Hematopoietic multipotent progenitor cell treated with erythropoietin and hydrocortisone succinate and interleukin-3 and kit ligand, for 15 days (in vitro differentiated cells): ENCODE measurements around the gene TIAM2.
A peak's percentile ranks its signal among the peaks of the same experiment; 100 is the strongest.
"Not testable (repeated sequence)": the region's sequence is repeated elsewhere in the genome, so short reads cannot be mapped to it uniquely, and the experiment has no call there.

Experiments
- DNase-seq: peaks from one replicate; pipeline ENCODE4 v3.0.0-alpha.2; 2015; ENCODE audit warnings: low spot score

TIAM2 gene

DNA sequence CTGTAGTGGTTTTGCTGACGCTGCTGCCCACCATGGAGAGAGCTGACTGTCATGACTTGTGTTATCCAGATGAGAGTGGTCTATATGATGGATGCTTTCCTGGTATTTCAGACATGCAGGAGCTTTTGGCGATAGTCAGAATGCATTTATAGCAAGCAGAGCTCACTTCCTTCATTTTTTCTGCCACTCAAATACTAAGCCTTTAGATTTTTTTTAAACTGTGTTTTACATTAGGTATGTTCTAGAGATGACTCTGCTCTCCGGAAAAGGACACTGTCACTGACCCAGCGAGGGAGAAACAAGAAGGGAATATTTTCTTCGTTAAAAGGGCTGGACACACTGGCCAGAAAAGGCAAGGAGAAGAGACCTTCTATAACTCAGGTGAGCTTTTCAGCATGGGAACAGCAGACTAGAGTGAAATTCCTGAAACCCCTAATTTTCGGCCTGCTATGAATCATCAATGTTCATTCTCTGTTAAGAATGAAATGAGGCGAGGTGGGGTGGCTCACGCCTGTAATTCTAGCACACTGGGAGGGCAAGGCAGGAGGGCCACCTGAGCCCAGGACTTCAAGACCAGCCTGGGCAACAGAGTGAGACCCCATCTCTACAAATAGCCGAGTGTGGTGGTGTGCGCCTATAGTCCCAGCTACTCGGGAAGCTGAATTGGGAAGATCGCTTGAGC lies 170.1 kb downstream of the TIAM2 start:
- no peak for DNase-seq

DNA sequence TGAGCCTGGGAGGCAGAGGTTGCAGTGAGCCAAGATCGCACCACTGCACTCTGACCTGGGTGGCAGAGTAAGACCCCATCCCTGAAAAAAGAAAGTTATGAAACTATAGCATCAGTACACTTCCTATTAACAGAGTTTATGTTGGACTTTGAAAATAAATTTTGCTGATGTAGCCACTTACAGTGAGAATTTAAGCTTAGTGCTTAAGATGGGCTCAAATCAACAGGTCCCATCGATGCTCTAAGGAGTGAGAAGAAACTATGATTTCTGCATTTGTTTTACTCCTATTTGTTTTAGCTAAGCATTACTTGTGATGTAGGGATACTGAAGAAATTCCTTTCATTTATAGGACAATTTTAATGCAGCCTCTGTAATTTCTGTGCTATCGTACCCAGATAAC lies 175.4 kb downstream of the TIAM2 start:
- no peak for DNase-seq

DNA sequence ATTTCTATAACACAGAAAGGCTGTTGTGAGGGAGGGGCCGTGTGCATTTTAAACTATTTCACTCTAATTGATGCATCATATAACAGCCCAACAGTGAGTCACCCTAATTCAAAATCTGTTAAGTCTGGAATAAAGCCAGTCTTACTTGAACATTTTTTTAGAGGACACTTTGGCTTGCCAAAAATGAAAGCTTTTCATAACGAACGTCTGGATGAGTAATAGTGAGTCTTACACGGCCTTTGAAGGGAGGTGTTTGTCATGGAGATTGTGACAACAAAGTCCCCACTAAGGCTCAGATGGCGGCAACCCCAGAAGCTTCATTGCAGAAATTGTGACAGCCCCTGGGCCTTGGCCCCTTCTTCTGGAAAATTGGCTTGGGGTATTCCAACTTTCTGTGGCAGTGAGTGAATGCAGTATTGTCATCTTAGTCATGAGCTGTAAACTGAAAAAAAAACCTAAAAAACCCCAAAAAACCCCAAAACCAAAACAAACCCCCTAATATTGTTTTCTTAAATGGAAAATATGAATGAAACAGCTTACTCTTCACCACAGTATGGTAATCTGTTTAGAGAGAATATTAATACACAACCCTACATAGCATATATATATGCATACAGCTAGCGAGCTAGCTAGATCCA lies 176.1 kb downstream of the TIAM2 start:
- no peak for DNase-seq

DNA sequence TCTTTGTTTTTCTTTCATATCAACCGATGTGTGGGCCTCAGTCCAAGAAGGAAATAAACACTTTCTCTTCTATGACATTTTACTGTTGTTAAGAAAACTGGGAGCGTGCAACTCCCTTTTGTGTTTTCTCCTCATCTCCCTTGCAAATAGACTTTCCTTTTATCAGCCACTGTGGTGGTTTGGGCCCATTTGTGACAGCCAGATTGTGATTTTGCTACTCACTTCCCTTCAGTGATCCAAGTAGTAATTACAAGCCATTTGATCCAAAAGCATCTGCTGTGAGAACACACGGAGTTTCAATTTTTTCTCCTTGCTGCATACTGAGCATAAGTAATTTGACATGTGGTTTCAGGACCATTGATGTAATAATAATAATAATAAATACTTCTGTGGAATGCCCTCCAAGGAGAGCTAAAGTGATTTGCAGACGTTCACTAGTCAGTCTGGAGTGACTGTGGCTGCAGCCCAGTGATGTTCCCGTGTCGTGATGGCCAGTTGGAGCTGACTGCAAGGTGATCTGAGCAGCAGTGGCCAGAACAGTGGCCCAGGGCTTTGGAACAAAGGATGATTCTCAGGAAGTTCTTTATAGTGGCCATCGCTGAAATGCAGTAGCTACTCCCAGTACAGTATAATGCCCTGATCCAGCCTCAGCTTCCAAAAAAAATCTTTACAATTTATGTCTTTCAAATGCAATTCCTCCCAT lies 176.8 kb downstream of the TIAM2 start:
- DNase-seq: no peak

DNA sequence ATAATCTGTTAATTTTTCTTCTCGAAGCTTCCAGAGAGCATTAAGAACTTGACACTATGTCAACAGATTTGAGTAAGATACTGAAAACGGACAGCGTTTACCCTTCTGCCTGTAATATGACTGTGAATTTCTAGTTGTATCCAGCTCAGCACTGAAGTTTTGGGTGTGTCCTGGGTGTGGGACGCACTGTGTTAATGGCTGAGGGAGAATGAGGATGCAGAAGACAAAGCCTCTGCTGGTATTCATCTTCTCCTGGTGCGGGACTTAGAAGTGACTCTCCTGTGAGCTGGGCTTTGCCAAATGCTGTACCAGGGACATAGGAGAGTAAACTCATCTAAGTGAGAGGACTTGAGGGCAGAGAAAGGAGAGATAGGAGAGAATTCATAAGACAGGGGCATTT lies 178.4 kb downstream of the TIAM2 start:
- DNase-seq: no peak

DNA sequence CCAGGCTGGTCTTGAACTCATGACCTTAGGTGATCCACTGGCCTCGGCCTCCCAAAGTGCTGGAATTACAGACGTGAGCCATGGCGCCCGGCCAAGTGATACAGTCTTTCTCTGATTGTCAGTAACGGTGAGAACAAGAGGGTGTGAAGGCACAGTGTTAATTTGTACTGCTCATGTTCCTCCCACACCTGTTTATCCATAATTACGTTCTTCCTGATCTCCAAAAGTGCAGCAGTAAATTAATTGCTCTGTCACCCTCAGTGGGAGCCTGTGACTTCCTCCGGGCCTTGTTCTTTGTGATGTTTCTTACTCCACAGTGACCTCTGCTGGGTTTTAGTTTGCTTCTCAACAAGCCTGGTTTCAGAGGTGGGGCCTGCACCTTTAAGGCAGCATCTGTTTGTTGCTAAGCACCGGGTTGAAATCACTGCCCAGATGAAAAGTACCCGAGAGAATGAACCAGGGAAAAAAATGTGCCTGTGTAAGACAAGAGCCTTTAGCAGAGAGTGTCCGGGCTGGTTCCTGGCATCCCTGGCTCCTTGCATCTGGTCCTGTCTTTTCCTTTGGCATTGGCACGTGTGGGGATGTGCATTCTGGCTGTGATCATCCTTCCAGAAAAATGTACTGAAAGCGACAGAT lies 179.6 kb downstream of the TIAM2 start:
- DNase-seq: no peak

DNA sequence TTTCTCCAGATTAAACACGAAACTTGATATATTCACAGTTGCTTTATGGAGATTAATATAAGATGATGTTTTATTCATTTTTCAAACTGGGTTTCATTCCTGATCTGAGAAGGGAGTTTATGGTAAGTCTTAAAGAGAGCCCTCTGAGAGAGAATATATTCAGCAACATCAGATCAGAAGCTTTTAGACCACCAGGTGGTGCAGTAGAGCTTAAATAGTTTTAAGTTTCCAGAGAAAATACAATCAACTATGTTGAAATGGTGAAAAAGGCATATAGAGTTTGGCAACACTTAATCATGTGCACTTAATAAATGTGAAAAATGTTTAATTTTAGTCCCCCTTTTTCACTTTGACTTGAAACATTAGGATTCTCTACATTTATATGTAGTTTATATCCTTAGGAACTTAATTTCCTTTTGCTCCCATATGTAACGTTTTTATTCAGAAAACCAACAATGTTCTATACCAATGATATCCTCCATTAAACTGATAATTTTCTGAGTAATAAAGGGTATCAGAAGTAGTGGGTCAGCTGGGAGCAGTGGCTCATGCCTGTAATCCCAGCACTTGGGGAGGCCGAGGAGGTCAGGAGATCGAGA lies 182.3 kb downstream of the TIAM2 start:
- DNase-seq: peak; percentile 32

DNA sequence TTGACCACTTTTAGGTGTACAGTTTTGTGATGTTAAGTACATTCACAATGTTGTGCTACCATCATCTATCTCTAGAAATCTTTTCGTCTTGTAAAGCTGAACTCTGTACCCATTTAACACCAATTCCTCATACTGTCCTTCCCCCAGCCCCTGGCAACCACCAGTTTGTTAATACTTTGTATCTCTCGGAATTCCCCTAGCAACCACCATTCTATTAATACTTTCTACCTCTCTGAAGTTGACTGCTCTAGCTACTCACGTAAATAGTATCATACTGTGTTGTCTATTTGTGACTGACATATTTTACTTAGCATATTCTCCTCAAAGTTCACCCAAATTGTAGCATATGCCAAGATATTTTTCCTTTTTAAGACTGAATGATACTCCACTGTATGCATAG lies 186.4 kb downstream of the TIAM2 start:
- DNase-seq: no peak

DNA sequence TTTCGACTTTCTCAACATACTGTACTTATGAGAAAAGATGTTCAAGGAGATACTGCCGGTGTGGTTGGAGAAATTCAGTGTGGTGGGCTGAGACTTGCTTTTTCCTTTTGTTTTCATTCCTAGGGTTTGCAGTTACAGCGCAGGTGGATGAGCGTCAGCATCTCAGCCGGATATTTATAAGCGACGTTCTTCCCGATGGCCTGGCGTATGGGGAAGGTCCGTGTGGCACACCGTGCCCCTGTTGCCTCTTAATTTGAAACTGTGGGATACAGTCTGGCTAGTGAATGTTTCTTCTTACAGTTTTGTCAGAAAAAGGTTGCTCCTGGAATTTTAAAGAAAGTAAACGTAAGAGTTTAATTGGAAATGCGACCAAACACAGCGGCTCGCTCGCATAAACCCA lies 187.0 kb downstream of the TIAM2 start:
- no peak for DNase-seq

DNA sequence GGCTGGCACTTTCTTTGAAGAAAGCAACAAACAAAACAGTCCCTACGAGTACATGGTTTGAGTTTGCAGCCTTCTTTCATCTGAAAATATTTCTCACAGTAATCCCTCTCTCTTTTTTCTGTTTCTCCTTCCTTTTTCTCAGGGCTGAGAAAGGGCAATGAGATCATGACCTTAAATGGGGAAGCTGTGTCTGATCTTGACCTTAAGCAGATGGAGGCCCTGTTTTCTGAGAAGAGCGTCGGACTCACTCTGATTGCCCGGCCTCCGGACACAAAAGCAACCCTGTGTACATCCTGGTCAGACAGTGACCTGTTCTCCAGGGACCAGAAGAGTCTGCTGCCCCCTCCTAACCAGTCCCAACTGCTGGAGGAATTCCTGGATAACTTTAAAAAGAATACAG lies 188.0 kb downstream of the TIAM2 start:
- DNase-seq: no peak

DNA sequence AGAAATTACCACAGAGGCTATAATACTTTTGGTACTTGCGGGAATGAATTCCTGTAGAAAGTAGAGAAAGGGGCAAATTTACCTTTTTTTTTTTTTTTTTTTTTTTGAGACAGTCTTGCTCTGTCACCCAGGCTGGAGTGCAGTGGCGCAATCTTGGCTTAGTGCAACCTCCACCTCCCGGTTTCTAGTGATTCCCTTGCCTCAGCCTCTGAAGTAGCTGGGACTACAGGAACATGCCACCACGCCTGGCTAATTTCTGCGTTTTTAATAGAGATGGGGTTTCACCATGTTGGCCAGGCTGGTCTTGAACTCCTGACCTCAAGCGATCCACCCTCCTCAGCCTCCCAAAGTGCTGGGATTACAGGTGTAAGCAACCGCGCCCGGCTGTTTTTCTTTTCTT lies 189.9 kb downstream of the TIAM2 start:
- not testable (repeated sequence) for DNase-seq

DNA sequence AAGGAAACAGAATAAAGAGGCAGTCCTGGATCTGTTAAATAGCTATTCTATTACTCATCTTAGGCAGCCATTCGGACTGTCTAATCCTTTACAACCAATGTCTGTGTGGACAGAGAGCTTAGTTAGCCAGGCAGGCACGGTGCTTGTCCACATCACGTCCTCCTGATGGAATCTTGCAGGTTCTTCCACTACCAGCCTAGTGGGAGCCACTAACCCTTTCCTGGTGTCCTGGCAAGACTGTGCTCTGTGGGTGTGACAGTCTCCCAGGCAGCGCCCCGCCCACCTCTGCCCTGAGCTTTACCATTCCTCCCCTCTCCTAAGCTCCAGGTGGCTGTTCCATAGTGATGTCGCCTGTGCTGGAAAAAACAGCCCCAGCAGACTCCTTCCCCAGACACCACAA lies 190.4 kb downstream of the TIAM2 start:
- DNase-seq: no peak

DNA sequence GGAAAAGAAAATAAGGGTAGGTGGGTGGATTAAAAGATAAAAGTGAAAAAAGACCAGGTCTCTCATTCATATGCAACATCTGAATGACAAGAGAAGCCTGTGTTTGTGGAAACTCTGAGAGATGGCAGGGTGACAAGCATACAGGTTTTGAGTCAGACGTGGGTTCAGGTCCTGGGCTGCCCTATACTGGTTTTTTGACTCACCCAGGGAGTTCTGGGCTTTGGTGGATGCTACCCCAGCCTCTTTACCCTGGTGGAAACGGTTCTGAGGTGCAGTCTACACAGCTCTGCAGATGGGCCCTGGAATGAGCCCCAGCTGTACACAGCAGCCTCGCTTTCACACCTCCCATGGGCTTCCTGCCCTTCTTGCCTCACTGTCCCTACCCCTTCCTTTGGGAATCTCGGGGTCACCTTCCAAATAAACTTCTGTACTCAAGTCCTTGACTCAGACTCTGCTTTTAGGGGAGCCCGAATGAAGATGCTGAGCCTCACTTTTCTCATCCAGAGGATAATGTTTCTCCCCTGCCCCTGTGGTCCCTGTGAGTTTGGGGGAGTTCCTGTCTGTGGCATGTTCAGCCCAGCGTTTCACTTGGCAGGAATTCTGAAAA lies 191.0 kb downstream of the TIAM2 start:
- no peak for DNase-seq

DNA sequence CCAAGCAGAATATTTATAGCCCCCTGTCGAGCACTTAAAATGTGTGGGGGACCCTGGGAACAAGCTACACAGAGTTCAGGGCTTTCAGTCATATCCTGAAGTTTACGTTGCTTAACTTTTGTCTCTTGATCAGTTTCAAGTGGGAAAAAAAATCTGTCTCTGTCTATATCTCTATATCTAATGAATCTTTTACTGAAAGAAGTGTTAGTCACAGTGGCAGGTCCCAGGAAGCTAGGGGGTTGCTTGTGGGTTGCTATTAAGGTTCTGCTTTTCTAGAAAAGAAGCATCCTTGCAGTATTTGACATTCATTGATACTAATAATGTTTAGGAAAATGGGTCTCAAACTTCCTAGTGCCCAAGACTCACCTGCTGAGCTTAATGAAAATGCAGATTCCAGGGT lies 192.0 kb downstream of the TIAM2 start:
- no peak for DNase-seq

DNA sequence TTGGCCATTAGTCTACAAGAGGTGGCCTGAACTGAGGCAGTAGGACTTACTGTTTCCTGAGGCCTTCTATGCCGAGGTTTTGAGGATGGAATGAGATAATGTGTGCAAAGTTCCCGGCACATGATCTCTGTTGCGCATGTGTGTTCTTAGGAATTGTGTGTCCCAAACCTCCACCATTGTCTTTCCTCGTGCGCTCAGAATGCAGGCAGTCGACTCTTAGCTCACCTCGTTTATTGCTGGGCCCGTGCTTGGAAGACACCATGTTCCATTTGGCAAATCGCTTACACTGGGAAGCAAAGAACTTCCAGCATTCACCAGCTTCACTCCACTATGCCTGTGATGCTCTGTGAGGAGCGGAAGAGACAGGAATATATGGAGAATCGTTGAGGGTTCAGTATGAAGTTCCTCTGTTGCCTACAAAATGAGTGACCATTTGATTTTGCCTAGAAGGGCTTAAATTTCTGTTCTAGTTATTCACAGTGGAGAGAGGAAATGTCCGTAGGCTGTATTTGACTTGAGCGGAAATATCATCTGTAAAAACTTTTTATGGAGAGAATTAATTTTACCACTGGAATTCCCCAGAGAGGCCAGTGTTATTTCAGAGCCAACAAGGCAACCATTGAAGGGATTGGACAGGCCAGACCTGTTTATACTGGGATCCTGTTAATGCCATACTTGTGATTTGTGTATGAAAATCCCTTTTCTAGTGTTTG lies 193.0 kb downstream of the TIAM2 start:
- no peak for DNase-seq

DNA sequence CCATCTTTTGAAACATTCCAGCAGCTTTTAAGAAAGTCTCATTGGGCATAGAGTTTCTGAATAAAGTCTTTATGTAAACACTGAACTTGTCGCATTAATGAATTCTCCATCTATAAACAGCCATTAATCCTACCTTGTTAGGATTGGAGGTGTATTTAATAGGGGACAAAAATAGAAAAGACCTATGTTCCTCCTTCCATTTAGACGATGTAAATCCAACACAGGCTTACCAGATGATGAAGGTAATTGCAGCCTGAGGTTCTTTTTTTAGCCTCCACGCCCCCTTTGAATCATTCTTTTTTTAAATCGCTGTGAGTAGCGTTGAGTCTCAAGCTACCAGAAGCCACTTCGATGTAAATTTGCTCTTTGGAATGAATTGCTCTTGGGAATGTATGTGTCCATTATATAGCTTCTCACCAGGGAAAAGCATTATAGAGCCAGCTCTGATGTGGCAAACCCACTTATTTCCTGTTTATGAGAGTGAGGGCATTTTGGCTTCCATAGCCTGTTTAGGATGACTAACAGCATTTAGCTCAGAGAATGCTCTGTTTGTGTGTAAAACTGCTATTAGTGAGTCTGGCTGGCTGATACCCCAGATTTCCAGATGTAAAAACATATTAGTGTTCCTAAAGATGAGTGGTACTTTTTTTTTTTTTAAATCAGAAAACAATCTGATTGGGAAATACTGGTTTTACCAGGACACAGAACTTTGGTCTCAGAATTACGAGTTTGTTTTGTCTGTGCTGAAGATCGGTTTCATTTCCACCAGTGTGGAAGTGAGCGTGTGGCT lies 193.8 kb downstream of the TIAM2 start:
- DNase-seq: no peak

DNA sequence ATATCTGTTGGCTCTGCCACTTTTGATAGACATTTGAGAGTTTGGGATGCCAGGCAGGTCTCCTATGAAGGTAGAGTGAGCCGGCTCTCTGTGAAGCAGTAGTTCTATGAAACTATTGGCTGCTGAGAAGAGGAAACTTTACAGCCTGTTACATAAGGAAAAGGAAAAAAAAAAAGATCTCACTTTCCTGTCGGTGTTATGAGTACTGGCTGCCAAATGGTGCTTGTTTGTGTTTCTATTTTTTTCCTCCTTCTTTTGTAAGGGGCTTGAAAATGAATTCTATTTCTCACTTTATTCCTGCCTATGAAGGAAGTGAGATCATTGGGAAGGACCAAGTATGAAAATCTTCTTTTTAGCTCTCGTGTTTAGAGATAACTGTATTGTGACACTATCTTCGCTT lies 195.6 kb downstream of the TIAM2 start:
- DNase-seq: no peak

DNA sequence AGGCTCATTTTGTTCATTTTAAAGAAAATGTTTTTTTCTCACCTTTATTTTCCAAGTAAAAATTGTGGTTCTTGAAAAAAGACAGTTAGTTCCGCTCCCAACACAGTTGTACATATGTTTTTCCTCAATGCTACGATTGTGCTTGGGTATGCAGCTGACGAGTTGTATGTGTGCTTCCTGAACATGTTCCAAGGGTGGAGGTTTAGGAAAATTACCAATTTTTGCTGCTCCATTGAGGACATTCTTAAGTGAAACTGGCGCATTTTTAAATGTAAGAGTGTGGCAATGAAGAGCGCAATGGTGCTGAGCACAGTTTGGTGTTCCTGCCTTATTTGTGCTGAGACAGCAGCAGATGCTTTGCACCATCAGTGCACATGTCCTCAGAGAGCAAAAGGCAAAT lies 198.4 kb downstream of the TIAM2 start:
- no peak for DNase-seq

DNA sequence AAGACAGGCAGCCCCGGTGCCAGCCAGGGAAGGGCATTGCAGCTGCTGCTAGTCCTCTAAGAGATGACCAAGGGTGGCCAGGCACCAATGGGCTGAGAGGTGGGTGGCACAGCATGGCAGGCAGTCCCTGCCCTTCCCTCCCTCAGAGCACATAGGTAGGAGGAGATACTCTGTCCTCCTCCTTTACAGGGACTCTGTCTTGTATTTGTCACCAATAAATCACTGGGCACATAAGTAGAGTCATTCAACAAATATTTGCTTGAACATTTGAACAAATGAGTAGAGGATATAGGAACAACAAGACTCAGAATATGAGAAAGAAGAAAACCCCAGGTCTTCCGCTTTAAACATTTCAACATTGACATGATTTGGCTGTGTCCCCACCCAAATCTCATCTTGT lies 199.3 kb downstream of the TIAM2 start:
- no peak for DNase-seq

DNA sequence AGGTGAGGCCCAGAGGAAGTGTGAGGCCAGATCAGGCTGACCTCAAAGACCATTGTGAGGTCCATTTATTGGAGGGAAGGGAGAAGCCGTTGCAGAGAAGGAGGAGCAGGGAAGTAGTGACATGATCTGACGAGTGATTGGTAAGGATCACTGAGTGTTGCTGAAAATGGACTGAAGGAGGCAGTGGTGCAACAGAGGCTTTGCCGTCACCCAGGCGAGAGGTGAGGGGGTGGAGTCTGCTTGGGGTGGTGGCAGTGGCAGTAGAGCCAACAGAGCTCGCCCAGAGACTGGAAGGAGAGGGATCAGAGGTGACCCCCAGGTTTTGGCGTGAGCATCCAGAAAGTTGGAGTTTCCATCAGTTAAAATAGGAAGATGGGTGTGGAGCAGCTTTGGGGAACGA lies 200.8 kb downstream of the TIAM2 start:
- DNase-seq: no peak

DNA sequence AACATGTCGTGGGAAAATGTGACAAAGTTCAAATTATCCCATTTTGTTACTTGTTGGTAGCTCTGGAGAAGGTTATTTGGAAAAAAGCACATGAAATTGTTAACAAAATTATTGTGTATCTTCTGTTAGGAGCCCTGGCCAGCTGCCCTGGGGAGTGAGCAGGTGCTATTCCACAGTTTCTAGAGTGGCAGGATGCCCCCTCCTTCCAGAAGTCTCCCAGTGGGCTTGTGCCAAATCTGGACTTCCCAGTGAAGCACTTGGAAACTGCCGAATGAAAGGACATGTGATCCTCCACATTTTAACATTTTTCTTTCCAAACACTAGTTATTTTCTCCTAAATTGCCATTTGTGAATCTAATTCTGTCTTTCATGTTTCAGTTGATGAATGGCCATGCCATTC lies 201.8 kb downstream of the TIAM2 start:
- DNase-seq: no peak
